HepG2 (cell line): ENCODE measurements around the gene SDC3. TPM values are rescaled to one million over a fixed set of nuclear protein-coding genes. Genes with fewer than 3 reads are reported as not detected.

ENCODE experiments used
- FOSL2 ChIP-seq: sonication (generic); formaldehyde crosslinking; IDR thresholded peaks from 2 replicates; pipeline ENCODE4 v1.4.0; 2020; ENCODE audit warnings: missing genetic modification reagents
- GMEB1 ChIP-seq: sonication (generic); formaldehyde crosslinking; IDR thresholded peaks from 2 replicates; pipeline ENCODE4 v1.5.1; 2020; ENCODE audit warnings: missing genetic modification reagents, mild to moderate bottlenecking, borderline replicate concordance
- HNRNPLL ChIP-seq: fragments of 200-400 bp; formaldehyde crosslinking; IDR thresholded peaks from 2 replicates; pipeline ENCODE4 v1.6.1; 2017; ENCODE audit warnings: mild to moderate bottlenecking, low read depth, low read length; ENCODE audit not compliant: poor library complexity, severe bottlenecking
- PRMT3 ChIP-seq: sonication (generic); formaldehyde crosslinking; IDR thresholded peaks from 2 replicates; pipeline ENCODE4 v1.8.1; 2022; ENCODE audit warnings: low read depth, mild to moderate bottlenecking, moderate library complexity, missing genetic modification reagents, borderline replicate concordance
- REST ChIP-seq, 2 experiments: IDR thresholded peaks; 2 replicates each; pipeline ENCODE4 v1.6.1; 2011 to 2012; ENCODE audit warnings: low read length in 2 of 2, borderline replicate concordance in 1 of 2, low read depth in 1 of 2, mild to moderate bottlenecking in 1 of 2, moderate library complexity in 1 of 2
- RXRA ChIP-seq: sonication (generic); formaldehyde crosslinking; IDR thresholded peaks from 2 replicates; pipeline ENCODE4 v1.5.1; 2020; ENCODE audit warnings: missing genetic modification reagents
- SAP130 ChIP-seq: IDR thresholded peaks from 2 replicates; pipeline ENCODE4 v1.6.1; 2016; ENCODE audit warnings: low read depth
- SOX5 ChIP-seq: IDR thresholded peaks from 2 replicates; pipeline ENCODE4 v1.6.1; 2016; ENCODE audit warnings: borderline replicate concordance
- UBTF ChIP-seq: sonication (generic); formaldehyde crosslinking; IDR thresholded peaks from 2 replicates; pipeline ENCODE4 v1.4.0; 2020; ENCODE audit warnings: mild to moderate bottlenecking, missing genetic modification reagents
- ZNF207 ChIP-seq: fragments of 450-650 bp; IDR thresholded peaks from 2 replicates; pipeline ENCODE4 v1.6.1; 2016; ENCODE audit warnings: antibody characterized with exemption, borderline replicate concordance
- ZNF362 ChIP-seq: sonication (generic); formaldehyde crosslinking; IDR thresholded peaks from 2 replicates; pipeline ENCODE4 v1.4.0; 2020; ENCODE audit warnings: missing genetic modification reagents, mild to moderate bottlenecking, borderline replicate concordance
- ZNF496 ChIP-seq: sonication (generic); formaldehyde crosslinking; IDR thresholded peaks from 2 replicates; pipeline ENCODE4 v1.8.1; 2023; ENCODE audit warnings: mild to moderate bottlenecking, moderate library complexity, missing genetic modification reagents; ENCODE audit not compliant: insufficient replicate concordance
- ZNF768 ChIP-seq: sonication (generic); formaldehyde crosslinking; IDR thresholded peaks from 2 replicates; pipeline ENCODE4 v1.4.0; 2020; ENCODE audit warnings: missing genetic modification reagents
- ZNF891 ChIP-seq: sonication (generic); formaldehyde crosslinking; IDR thresholded peaks from 2 replicates; pipeline ENCODE4 v1.5.0; 2020; ENCODE audit warnings: mild to moderate bottlenecking, missing genetic modification reagents
- polyA plus RNA-seq, 8 experiments: library from polyadenylated mRNA; depleted of rRNA in 3 of 8; stranded (reverse) in 7 of 8; unstranded in 1 of 8; fragments of >200 nt; fragmentation: Illumina TruSeq in 4 of 8; extraction: Trizol in 4 of 8; gene quantifications; 2 replicates each; pipeline versions ENCODE4 v1.2.1 to v1.2.3, GENCODE V29; 2011 to 2016; ENCODE audit warnings: low read depth in 4 of 8, missing spikeins in 1 of 8, mixed read lengths in 1 of 8; ENCODE audit not compliant: insufficient read depth in 1 of 8
- total RNA-seq, 5 experiments: library from RNA; depleted of rRNA; stranded (reverse); fragments of >200 nt; fragmentation: Illumina TruSeq; extraction: Trizol; gene quantifications; 2 replicates each; pipeline ENCODE4 v1.2.3, GENCODE V29; 2016; ENCODE audit warnings: low read depth in 1 of 5

Gene SDC3
- total and polyA plus RNA-seq, 2 of the 13 experiments (the other 11 are each of a cell fraction or from before 2014, with no cell fraction given): 0.49 to 0.84 TPM

GRCh38 chr1:30908696-30909364, at the start of gene SDC3 (continued):
- TF ChIP-seq GMEB1 (CRISPR knock-in tag): no peak
- no peak for TF ChIP-seq SAP130 (CRISPR knock-in tag)
- peak; percentile 95 for TF ChIP-seq ZNF768
- TF ChIP-seq PRMT3 (CRISPR knock-in tag): no peak
- TF ChIP-seq RXRA (CRISPR knock-in tag): no peak
- TF ChIP-seq SOX5: no peak
- no peak for TF ChIP-seq FOSL2
- no peak for TF ChIP-seq REST (IDR thresholded peaks at IDR 0.05; ENCODE audit: borderline replicate concordance in 1 of 2, low read depth in 1 of 2, low read length in 2 of 2)
- peak; percentile 51 for TF ChIP-seq HNRNPLL
- 0 out of 2 replicates have a peak, but pooled peaks have one; percentile 14 for TF ChIP-seq UBTF (CRISPR knock-in tag)
- no peak for TF ChIP-seq ZNF496 (CRISPR knock-in tag)
- TF ChIP-seq ZNF362: no peak
- no peak for TF ChIP-seq ZNF891 (CRISPR knock-in tag)
- no peak for TF ChIP-seq ZNF207
